LHCN-M2 (cell line): ENCODE measurements around the gene ASPM. TPM values are rescaled to one million over a fixed set of nuclear protein-coding genes. Genes with fewer than 3 reads are reported as not detected.

Experiments used
- DNase-seq: peaks from one replicate; pipeline ENCODE4 v3.0.0-alpha.2; 2012; ENCODE audit warnings: low read depth
- total RNA-seq: library from RNA; depleted of rRNA; stranded (reverse); fragments of >200 nt; gene quantifications from 2 replicates; pipeline ENCODE4 v1.2.3, GENCODE V29; 2014; rRNA removed

ASPM gene
- total RNA-seq, 1 experiment from 2014 or later = 76.5 TPM

GRCh38 chr1:197083474-197083873, 63.0 kb downstream of the ASPM start:
- peak; percentile 7 for DNase-seq

GRCh38 chr1:197081117-197081753, 65.2 kb downstream of the ASPM start:
- peak; percentile 9 for DNase-seq

- DNase-seq = no peak
Measured at GRCh38 chr1:197080323-197080722, 66.1 kb downstream of the ASPM start.

DNA sequence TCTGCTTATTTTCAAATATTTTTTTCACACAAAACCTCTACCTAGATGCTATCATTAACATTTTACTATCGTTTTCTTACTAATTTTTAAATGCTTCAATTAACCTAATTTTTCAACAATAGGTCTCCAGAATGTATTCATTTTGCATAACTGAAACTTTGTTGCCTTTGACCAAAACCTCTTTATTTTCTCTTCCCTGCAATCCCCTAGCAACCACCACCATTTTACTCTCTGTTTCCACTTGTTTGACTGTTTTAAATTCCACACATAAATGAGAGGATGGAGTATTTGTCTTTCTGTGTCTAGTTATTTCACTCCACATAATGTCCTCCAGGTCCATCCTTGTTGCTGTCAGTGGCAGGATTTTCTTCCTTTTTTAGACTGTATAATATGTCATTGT, 69.9 kb downstream of the ASPM start:
- DNase-seq = no peak

DNA sequence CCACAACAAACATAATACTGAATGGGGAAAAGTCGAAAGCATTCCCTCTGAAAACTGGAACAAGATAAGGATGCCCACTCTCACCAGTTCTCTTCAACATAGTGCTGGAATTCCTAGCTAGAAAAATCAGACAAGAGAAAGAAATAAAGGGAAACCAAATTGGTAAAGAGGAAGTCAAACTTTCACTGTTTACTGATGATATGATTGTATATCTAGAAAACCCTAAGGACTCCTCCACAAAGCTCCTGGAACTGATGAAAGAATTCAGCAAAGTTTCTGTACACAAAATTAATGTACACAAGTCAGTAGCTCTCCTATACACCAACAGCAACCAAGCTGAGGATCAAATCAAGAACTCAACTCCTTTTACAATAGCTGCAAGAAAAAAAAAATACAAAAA, 72.5 kb downstream of the ASPM start:
- no peak for DNase-seq

DNA sequence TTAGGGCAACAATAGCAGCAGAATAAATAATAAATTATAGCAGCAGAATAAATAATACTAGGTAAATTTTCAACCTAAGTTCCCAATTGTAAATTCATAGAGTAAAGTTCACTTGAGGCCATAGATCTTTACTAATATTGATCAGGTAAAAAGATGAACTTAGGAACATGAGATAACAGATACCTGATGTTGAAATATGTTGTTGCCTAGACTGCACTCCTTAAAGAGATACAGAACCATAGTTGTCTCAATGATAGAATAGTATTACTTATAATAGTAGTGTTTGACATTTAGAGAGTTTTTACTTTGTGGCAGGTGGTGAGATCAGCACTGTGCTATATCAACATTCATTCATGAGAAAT, 79.0 kb downstream of the ASPM start:
- no peak for DNase-seq

GRCh38 chr1:197066719-197067456, 79.6 kb downstream of the ASPM start, which contains the start of gene F13B:
F13B (minus strand) TSS chr1:197067260; CDS start chr1:197067223, 37 bp downstream.
- no peak for DNase-seq

DNA sequence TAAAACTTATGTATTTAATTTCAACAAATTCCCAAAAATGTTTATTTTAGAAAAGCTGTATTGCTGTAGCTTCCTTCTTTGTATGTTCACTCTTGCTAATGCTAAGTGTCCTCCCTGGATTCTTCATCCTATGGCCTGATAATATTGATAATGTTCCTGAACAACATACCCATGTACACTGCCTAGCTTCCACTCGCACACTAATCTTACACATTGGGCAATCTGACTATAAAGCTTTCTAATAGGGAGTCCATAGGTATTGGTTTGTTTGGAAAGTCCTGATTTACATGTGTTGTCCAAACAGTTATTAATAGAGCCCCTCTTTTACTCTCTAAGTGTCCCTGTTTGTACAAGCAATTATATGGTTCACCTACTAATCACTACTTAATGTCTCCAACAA, 80.2 kb downstream of the ASPM start:
- no peak for DNase-seq

- peak; percentile 56 for DNase-seq
Measured at GRCh38 chr1:197065559-197065958, 80.9 kb downstream of the ASPM start.

GRCh38 chr1:197063212-197063611, 83.3 kb downstream of the ASPM start:
- no peak for DNase-seq

DNA sequence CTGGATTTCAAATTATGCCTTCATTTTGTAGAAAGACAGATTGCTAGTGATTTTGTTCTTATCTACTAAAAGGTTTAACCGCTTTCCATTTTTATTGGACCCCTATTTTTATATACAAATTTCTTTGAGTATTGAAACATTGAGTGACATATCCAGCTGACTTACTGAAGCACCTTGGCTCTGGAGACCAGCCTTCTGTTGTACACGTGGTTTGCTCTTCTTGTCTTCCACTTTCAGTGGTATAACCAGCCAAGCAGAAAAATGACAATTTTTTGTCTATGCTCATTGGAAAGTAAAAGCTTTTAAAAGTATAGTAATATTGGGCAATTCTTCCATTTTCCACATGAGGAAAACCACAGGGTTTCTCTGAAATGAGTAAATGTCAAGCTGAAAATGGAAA, 83.8 kb downstream of the ASPM start:
- no peak for DNase-seq

- no peak for DNase-seq
Measured at GRCh38 chr1:197049100-197049499, 97.4 kb downstream of the ASPM start.

- DNase-seq = no peak
Measured at GRCh38 chr1:197042676-197043341, 103.7 kb downstream of the ASPM start.

GRCh38 chr1:197041486-197042353, 104.7 kb downstream of the ASPM start:
- DNase-seq = no peak

DNA sequence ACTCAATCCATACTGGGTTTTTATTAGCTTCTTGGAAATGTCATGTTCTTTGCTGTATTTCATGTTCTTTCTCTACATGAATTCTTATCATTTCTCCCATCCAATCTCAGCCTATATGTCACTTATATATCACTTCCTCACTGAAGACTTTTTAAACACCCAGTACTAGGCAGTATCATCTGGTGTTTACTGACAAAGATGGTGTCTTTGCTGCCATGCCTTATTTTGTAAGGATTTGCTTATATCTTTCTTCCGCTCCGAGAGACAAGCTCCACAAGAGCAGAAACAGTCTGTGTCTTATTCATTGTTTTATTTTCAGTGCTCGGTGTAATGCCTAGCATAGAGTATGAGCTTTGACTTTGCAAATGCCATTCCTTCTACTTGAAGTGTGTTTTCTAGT, 109.6 kb downstream of the ASPM start:
- no peak for DNase-seq

DNA sequence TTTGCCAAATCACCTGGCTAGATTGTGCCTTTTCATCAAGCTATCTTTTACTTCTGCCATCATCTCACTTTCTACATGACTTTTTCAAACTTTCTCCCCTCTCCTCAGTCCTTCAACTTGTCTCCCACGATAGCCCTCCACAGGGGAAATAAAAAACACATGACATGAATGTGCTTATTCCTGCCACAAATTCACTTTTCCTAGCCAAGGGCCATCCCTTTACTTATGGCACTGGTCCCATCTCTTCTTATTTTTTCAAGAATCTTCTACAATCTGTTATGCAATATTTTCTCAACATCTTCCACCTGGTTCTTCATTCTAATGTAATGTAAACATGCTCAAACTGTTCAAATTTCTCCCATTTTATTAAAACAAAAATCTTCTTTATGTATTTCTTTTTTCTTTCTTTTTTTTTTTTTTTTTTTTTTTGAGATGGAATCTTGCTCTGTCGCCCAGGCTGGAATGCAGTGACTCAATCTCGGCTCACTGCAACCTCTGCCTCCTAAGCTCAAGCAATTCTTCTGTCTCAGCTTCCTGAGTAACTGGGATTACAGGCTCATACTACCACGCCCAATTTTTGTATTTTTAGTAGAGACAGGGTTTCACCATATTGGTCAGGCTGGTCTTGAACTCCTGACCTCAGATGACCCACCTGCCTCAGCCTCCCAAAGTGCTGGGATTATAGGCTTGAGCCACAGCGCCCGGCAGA, 111.7 kb downstream of the ASPM start:
- peak; percentile 71 for DNase-seq

Other genes starting within 250 kb of the ASPM start
- gene CFHR2, start 202.9 kb downstream of the ASPM start, total RNA-seq = not detected in 2 replicates
- not detected in 2 replicates for gene CFHR5, start 169.1 kb downstream of the ASPM start, total RNA-seq
- gene F13B, start 79.4 kb downstream of the ASPM start, total RNA-seq = not detected in 2 replicates
- 15.2 and 16.4 TPM in 2 replicates for gene ZBTB41, start 54.6 kb upstream of the ASPM start, total RNA-seq
- gene CRB1, start 121.6 kb upstream of the ASPM start, total RNA-seq = 0.06 and 0.13 TPM in 2 replicates